ENCODE results near the gene KRT86.

Gene KRT86

GRCh38 chr12:52308806-52309425, 34.5 kb downstream of the KRT86 start:
- Histone ChIP-seq H3K79me2 (ENCODE audit: insufficient read depth, low read length) (no peaks in the 10 kb centered on the region), H4K20me1 (ENCODE audit: low read depth, low read length) (no peaks in the 10 kb centered on the region), H3K36me3 (ENCODE audit: low read length) (no peaks in the 10 kb centered on the region), H3K4me3 (ENCODE audit: insufficient read depth, low read length, poor library complexity, severe bottlenecking) (no peak overlapping the region), H3K4me2 (ENCODE audit: low read depth, low read length, poor library complexity, severe bottlenecking) (no peak overlapping the region), H3K9me2 (replicated peaks; ENCODE audit: insufficient read depth, low read length) (no peaks in the 10 kb centered on the region), H3K27ac (ENCODE audit: low read depth, low read length) (no peak overlapping the region), H2AFZ (ENCODE audit: low read depth, low read length, severe bottlenecking) (no peak overlapping the region), H3K27me3 (ENCODE audit: low read length) (no peaks in the 10 kb centered on the region; the same call in 1 of the 2 replicates), H3F3A (ENCODE audit: insufficient read depth) (no peaks in the 10 kb centered on the region), H3K9me3 (ENCODE audit: insufficient read depth, low read length) (no peaks in the 10 kb centered on the region), H3K9ac (ENCODE audit: low read length) (no peak overlapping the region)
- no peak for TF ChIP-seq EZH2phosphoT487 (conservative IDR thresholded peaks at IDR 0.05; ENCODE audit: low read length)
- no peak for TF ChIP-seq CTCF (IDR thresholded peaks at IDR 0.05; ENCODE audit: insufficient read depth, low read length, poor library complexity, severe bottlenecking)

- no peaks in the 10 kb centered on the region for H3K79me2 ChIP-seq (ENCODE audit: insufficient read depth, low read length)
- H3K36me3 ChIP-seq (ENCODE audit: low read length): no peaks in the 10 kb centered on the region
- H4K20me1 ChIP-seq (ENCODE audit: low read depth, low read length): no peaks in the 10 kb centered on the region
- no peaks in the 10 kb centered on the region for H3K9me3 ChIP-seq (ENCODE audit: insufficient read depth, low read length)
- H2AFZ ChIP-seq (ENCODE audit: low read depth, low read length, severe bottlenecking): no peak overlapping the region
- H3K27ac ChIP-seq (ENCODE audit: low read depth, low read length): no peak overlapping the region
- H3K4me3 ChIP-seq (ENCODE audit: insufficient read depth, low read length, poor library complexity, severe bottlenecking): no peak overlapping the region
- H3K4me2 ChIP-seq (ENCODE audit: low read depth, low read length, poor library complexity, severe bottlenecking): no peak overlapping the region
- no peak overlapping the region for H3K9ac ChIP-seq (ENCODE audit: low read length)
- H3K9me2 ChIP-seq (replicated peaks; ENCODE audit: insufficient read depth, low read length): no peaks in the 10 kb centered on the region
- TF ChIP-seq EZH2phosphoT487 (conservative IDR thresholded peaks at IDR 0.05; ENCODE audit: low read length) (no peak), CTCF (IDR thresholded peaks at IDR 0.05; ENCODE audit: insufficient read depth, low read length, poor library complexity, severe bottlenecking) (no peak)
- no peaks in the 10 kb centered on the region for H3F3A ChIP-seq (ENCODE audit: insufficient read depth)
- no peaks in the 10 kb centered on the region; the same call in 1 of the 2 replicates for H3K27me3 ChIP-seq (ENCODE audit: low read length)
Observed at GRCh38 chr12:52310622-52311284, 36.3 kb downstream of the KRT86 start.

GRCh38 chr12:52311285-52311648, 36.8 kb downstream of the KRT86 start:
- Histone ChIP-seq H3K79me2 (ENCODE audit: insufficient read depth, low read length) (no peaks in the 10 kb centered on the region), H3K9me2 (replicated peaks; ENCODE audit: insufficient read depth, low read length) (no peaks in the 10 kb centered on the region), H3K9me3 (ENCODE audit: insufficient read depth, low read length) (no peaks in the 10 kb centered on the region), H3K27me3 (ENCODE audit: low read length) (no peaks in the 10 kb centered on the region; the same call in 1 of the 2 replicates), H3K4me2 (ENCODE audit: low read depth, low read length, poor library complexity, severe bottlenecking) (no peak overlapping the region), H3F3A (ENCODE audit: insufficient read depth) (no peaks in the 10 kb centered on the region), H3K27ac (ENCODE audit: low read depth, low read length) (no peak overlapping the region), H3K9ac (ENCODE audit: low read length) (no peak overlapping the region), H3K4me3 (ENCODE audit: insufficient read depth, low read length, poor library complexity, severe bottlenecking) (no peak overlapping the region), H2AFZ (ENCODE audit: low read depth, low read length, severe bottlenecking) (no peak overlapping the region), H4K20me1 (ENCODE audit: low read depth, low read length) (no peaks in the 10 kb centered on the region), H3K36me3 (ENCODE audit: low read length) (no peaks in the 10 kb centered on the region)
- no peak for TF ChIP-seq EZH2phosphoT487 (conservative IDR thresholded peaks at IDR 0.05; ENCODE audit: low read length)
- TF ChIP-seq CTCF (IDR thresholded peaks at IDR 0.05; ENCODE audit: insufficient read depth, low read length, poor library complexity, severe bottlenecking): no peak

Measured in SU-DHL-6 (cell line).